Mononuclear cell (primary cell): ENCODE measurements around the gene WASF1. TPM values are rescaled to one million over a fixed set of nuclear protein-coding genes. Genes with fewer than 3 reads are reported as not detected.

Source experiments
- H3K27me3 ChIP-seq: 2 replicates; pipeline ENCODE4 v1.6.0; 2011; ENCODE audit warnings: low read length, control low read depth; ENCODE audit not compliant: insufficient read depth
- H3K4me1 ChIP-seq: 2 replicates; pipeline ENCODE4 v1.5.1; 2011; ENCODE audit warnings: mild to moderate bottlenecking, low read length, control low read depth; ENCODE audit not compliant: insufficient read depth
- H3K4me3 ChIP-seq: 2 replicates; pipeline ENCODE4 v1.5.1; 2011; ENCODE audit warnings: mild to moderate bottlenecking, low read length, moderate library complexity
- H3K9me3 ChIP-seq: 2 replicates; pipeline ENCODE4 v1.5.1; 2011; ENCODE audit warnings: low read depth, mild to moderate bottlenecking, control low read depth, low read length
- total RNA-seq: library from RNA; depleted of rRNA; stranded (reverse); fragments of >200 nt; gene quantifications from one replicate; pipeline ENCODE4 v1.2.3, GENCODE V29; 2012

Gene WASF1
- total RNA-seq, 1 donor = 2.8 TPM

- Histone ChIP-seq H3K9me3 (no peaks in the 10 kb centered on the region), H3K4me1 (peaks cover 45% of the 10 kb centered on the region), H3K4me3 (no peak overlapping the region), H3K27me3 (no peaks in the 10 kb centered on the region)
Observed at GRCh38 chr6:110185879-110186278, 6.4 kb upstream of the WASF1 start.

GRCh38 chr6:110183292-110183885 is 3.9 kb upstream of the WASF1 start:
- no peaks in the 10 kb centered on the region for H3K27me3 ChIP-seq
- peaks cover 42% of the 10 kb centered on the region for H3K4me1 ChIP-seq
- H3K4me3 ChIP-seq = no peak overlapping the region
- no peaks in the 10 kb centered on the region for H3K9me3 ChIP-seq

- Histone ChIP-seq H3K4me1 (peaks cover 39% of the 10 kb centered on the region), H3K4me3 (peak overlapping the region; percentile 93), H3K9me3 (no peaks in the 10 kb centered on the region), H3K27me3 (peaks cover 8% of the 10 kb centered on the region)
Observed at GRCh38 chr6:110181131-110182030, 1.9 kb upstream of the WASF1 start.

GRCh38 chr6:110180228-110181008 is 948 bp upstream of the WASF1 start, which contains the start of gene CDC40:
Gene CDC40, plus strand, starts transcription at chr6:110180427. Its CDS starts 18 bp downstream, at chr6:110180445.
- Histone ChIP-seq H3K4me3 (peak within 1 kb of the TSS; percentile 93), H3K9me3 (no peaks in the 10 kb centered on the region), H3K27me3 (peaks cover 10% of the 10 kb centered on the region), H3K4me1 (peaks cover 32% of the 10 kb centered on the region)

GRCh38 chr6:110178626-110179405 is 654 bp downstream of the WASF1 start:
- Histone ChIP-seq H3K9me3 (no peaks in the 10 kb centered on the region), H3K27me3 (peaks cover 17% of the 10 kb centered on the region), H3K4me1 (peaks cover 32% of the 10 kb centered on the region), H3K4me3 (peak overlapping the region; percentile 93)

GRCh38 chr6:110173506-110174132 is 5.9 kb downstream of the WASF1 start:
- Histone ChIP-seq H3K27me3 (peaks cover 23% of the 10 kb centered on the region), H3K9me3 (no peaks in the 10 kb centered on the region)

GRCh38 chr6:110170081-110170480 is 9.4 kb downstream of the WASF1 start:
- Histone ChIP-seq H3K27me3 (peaks cover 11% of the 10 kb centered on the region), H3K4me3 (no peak overlapping the region), H3K9me3 (no peaks in the 10 kb centered on the region), H3K4me1 (no peaks in the 10 kb centered on the region)

More at GRCh38 chr6:110173506-110174132, 5.9 kb downstream of the WASF1 start:
- no peak overlapping the region for H3K4me3 ChIP-seq
- peaks cover 3% of the 10 kb centered on the region for H3K4me1 ChIP-seq

- Histone ChIP-seq H3K27me3 (peaks cover 5% of the 10 kb centered on the region), H3K9me3 (no peaks in the 10 kb centered on the region), H3K4me3 (no peak overlapping the region)
Observed at GRCh38 chr6:110158479-110158878, 21.0 kb downstream of the WASF1 start.

GRCh38 chr6:110147870-110148269 is 31.6 kb downstream of the WASF1 start:
- H3K9me3 ChIP-seq = no peaks in the 10 kb centered on the region
- H3K27me3 ChIP-seq = no peaks in the 10 kb centered on the region
- H3K4me1 ChIP-seq = peaks cover 5% of the 10 kb centered on the region
- H3K4me3 ChIP-seq = no peak overlapping the region

More at GRCh38 chr6:110158479-110158878, 21.0 kb downstream of the WASF1 start:
- no peaks in the 10 kb centered on the region for H3K4me1 ChIP-seq

- H3K27me3 ChIP-seq = no peaks in the 10 kb centered on the region
- no peak overlapping the region for H3K4me3 ChIP-seq
- H3K9me3 ChIP-seq = no peaks in the 10 kb centered on the region
Observed at GRCh38 chr6:110140650-110141049, 38.8 kb downstream of the WASF1 start.

GRCh38 chr6:110139052-110139451 is 40.4 kb downstream of the WASF1 start:
- Histone ChIP-seq H3K27me3 (no peaks in the 10 kb centered on the region), H3K9me3 (no peaks in the 10 kb centered on the region), H3K4me1 (no peaks in the 10 kb centered on the region), H3K4me3 (no peak overlapping the region)

More at GRCh38 chr6:110140650-110141049, 38.8 kb downstream of the WASF1 start:
- no peaks in the 10 kb centered on the region for H3K4me1 ChIP-seq

- Histone ChIP-seq H3K9me3 (no peaks in the 10 kb centered on the region), H3K4me3 (no peak overlapping the region), H3K4me1 (no peaks in the 10 kb centered on the region), H3K27me3 (no peaks in the 10 kb centered on the region)
Observed at GRCh38 chr6:110137924-110138887, 41.3 kb downstream of the WASF1 start.

- no peak overlapping the region for H3K4me3 ChIP-seq
- H3K9me3 ChIP-seq = no peaks in the 10 kb centered on the region
- no peaks in the 10 kb centered on the region for H3K4me1 ChIP-seq
- H3K27me3 ChIP-seq = no peaks in the 10 kb centered on the region
Observed at GRCh38 chr6:110130362-110130761, 49.1 kb downstream of the WASF1 start.
